Endometrial microvascular endothelial cells (primary cell): ENCODE measurements around the gene LIN7A. TPM values are rescaled to one million over a fixed set of nuclear protein-coding genes. Genes with fewer than 3 reads are reported as not detected.

Source experiments
- in situ Hi-C: cut with HindIII; loops from 2 replicates; pipeline ENCODE4 v1.10.0; 2017; ENCODE audit warnings: low sequenced_read_pairs, low pct_unique_long_range_greater_than_20kb; ENCODE audit errors: inconsistent ontology term
- total RNA-seq: library from RNA; depleted of rRNA; stranded (reverse); fragments of >200 nt; gene quantifications from one replicate; pipeline ENCODE4 v1.2.3, GENCODE V29; 2015; ENCODE audit errors: inconsistent ontology term

The LIN7A gene
- total RNA-seq, 1 donor from 2014 or later, result 0.46 TPM

DNA sequence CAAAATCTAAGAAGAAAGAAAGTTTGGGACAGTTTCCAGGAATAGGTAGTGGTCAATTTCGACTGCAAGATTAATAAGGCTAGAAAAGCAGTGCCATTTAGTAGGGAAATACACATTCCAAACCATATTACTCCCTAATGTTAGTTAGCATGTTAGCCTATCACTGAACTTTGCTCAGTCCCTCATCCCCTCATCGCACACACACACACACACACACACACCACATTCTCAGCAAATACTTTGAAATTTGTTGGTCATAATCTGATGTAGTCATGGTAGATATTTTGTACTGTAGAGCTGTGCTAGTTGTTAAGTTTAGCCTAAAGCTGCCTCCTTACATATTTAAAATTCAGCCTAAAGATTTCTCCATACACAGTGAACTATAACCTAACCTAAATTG lies 157.0 kb downstream of the LIN7A start:
- in situ Hi-C loops, result no loop called here

DNA sequence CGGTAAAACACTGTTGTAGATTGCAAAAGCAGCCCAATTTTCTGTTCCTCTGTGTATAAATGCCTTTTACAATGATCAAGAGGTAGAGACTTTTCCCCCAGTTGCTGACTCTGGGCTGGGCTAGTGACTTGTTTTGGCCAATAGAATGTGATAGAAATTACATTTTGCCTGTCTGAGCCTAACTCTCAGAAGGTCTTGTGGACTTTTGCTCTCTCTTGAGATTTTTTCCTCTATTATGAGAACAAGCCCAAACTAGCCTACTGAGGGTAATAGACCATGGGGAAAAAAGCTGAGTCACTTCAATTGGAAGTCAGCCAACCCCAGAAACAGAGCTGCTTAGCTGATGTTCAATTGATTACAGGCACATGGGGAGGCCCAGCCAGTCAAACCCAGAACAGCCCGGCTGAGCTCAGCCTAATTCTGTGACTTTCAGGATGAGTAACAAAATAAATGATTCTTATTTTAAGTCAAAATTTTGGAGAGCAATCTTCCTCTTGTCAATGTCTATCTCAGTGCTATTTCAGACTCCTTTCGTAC lies 159.7 kb downstream of the LIN7A start:
- in situ Hi-C loops, result no loop called here

DNA sequence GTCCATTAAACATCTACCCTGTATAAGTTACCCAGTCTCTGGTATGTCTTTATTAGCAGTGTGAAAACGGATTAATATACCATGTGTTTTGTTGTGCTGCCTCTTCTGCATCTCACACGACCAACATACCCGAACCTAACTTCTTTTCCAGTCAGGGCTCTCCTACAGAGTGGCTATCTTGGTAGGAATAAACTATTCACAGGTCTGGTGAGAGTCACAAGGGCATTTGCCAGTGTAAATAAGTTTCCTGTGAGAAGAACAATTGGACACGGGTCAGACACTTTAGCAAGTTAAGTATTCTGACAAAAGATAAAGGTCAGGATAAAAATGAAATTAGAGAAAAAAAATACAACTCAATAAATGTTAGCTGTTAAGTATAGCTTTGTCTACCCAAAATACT lies 160.1 kb downstream of the LIN7A start:
- in situ Hi-C loops, result no loop called here

DNA sequence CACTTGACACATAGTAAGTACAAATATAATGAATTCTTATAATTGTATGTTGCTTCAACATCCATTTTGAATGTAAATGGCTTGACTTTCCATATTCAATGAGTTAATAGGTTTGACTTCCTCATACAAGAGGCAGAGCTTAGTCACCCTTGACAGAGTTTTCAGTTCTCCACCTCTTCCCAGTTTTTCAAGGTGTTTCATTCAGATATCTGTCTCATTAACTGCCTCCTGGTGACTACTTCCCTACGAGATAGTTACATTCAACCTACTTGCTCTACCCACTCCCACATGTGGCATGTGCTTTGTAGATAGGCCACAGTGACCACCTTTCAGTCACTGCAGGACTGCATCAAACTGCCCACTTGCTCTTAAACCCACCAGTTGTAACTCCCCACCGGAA lies 161.0 kb downstream of the LIN7A start:
- in situ Hi-C loops, result no loop called here

DNA sequence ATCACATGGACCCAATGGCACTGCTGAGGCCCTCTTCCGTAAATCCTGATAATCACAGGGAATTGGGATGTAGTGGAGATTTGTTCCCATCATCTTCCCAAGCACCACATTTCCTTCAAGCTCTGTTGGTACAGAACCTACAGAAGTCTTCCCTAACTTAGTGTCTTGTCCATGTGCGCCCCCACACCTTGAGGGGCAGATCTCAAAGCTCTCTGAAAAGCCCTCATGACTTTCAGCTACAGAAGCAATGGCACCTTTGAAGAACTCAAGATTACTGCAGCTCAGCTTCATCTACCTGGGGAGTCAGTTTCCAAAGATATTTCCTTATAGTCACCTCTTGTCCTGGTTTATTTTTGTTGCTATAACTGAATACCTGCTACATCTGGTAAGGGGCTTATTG lies 166.8 kb downstream of the LIN7A start:
- in situ Hi-C loops, result no loop called here

DNA sequence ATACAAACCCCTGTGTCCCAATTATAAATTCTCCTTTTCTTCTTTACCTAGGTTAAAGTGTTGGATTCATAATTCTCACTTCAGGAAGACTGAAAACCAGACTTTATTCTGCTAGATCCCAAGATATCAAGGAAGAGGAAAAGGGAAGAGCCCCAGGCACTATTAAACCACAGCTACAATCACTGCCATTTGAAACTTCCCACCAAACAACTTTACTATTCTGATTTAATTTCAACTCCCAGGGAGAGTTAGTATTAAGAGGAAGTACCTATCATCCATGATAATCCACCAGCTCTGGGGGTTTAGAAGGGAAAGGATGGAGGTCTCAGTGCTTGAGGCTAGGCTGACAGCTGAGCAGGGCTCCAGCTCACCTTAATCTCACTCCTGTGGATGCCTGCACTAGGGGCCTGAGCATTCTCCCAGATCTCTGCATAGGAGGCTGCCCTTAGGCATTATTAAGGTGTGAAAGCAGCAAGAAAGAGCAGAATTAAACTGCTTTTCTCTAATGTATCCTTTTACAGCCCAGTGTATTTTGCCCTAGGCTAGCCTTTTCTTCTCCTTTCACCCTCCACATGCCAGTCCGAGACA lies 168.1 kb downstream of the LIN7A start:
- in situ Hi-C loops, result no loop called here

DNA sequence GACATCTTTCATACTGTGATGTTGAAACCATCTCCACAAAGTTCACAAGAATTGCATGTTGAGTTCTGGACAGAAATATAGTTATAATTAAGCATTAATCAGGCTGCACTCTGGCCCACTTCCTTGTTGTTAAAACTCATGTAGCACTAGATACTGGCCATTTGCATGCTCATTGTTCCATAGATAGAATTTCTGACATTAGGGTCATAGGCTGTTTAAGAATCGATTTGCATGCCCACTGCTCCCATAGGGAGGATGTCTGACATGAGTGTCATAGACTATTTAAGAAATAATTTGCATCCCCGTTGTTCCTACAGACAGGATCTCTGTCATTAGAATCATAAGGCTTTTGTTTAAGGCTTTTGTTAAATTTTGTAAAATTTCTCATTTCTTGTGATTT lies 170.8 kb downstream of the LIN7A start:
- in situ Hi-C loops, result no loop called here

DNA sequence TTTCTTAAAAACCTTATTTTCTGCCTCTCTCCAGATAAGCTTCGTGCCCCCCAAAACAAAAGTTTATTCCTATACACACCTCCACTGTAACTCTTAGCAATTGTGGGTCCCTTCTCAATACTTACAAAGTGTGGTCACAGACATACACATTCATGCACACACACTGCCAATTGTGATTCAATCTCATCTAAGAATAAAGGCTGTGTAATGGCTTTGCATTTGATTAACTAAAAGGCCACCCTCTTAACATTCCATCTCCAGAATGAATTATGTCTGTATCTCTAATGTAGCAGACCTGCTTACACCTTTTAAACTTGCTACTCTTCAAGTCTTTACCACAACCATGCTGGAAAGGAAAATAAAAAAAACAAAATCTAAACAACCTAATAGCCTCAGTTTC lies 171.5 kb downstream of the LIN7A start:
- in situ Hi-C loops, result no loop called here

DNA sequence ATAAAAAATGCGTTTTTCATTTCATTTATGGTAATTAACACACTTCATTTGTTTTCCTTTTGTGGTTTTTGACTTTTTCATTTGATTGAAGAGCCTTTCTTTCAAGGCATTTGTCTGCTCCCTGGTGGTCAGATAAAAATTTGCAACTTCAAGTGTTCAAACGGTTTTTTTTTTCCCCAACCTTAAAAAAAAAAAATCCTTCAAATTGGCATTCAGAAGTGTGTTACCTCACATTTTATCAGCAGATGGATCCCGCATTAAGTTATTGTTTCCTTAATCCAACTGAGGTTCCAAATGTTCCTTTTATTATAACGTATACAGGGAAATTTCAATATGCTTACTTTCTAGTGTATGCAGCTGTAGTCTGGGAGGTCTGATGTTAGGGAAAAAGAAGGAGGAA lies 173.9 kb downstream of the LIN7A start:
- in situ Hi-C loops, result no loop called here

DNA sequence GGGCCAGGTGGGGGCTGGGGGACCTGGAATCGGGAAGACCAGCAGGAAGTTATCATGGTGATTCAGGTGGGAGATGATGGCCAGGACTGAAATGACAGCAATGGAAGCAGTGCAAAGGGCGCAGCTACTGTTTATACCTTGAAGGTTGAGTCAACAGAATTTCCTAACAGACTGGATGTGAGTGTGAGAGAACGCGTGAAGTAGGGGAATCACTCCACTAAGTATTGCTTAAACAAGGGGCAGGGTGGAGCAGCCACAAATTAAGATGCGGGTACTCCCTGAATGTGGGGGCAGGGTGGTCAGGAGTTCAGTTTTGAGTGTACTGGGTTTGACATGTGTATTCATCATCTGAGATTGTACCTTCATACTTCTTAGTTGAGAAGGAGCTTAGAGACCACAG lies 175.9 kb downstream of the LIN7A start:
- in situ Hi-C loops, result no loop called here

DNA sequence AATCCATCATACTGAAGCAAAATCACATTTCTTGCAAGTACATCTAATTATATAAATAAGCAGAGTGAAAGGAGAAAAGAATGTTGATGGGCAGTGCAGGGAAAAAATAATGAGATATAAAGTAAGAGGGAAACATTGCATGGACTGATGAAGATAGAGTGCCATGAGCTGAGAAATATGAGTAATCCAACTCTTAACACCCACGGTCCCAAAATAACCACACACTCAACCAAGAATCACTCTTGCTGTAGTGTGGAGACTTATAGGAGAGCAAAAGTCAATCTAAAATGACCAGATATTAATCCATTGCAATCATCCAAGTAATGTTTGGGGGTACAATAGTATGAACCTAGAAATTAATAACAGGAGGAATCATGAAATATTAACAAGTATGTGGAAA lies 180.9 kb downstream of the LIN7A start:
- in situ Hi-C loops, result no loop called here

DNA sequence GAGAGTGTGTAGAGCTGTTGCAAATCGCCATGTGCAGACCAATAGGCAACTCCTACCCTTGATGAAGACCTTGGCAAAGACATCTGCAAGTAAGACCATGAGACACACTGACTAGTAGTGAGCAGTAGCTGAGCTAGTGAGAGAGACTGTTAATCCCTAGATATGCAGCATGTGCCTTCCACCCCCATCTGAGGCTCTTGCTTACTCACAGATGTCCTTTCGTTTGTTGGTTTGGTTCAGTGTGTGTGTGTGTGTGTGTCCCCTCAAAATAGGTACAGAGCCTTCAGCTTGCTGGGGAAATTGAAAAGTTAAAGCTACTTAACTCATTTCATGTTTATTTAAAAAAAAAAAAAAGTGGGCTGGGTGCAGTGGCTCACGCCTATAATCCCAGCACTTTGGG lies 183.5 kb downstream of the LIN7A start:
- in situ Hi-C loops, result no loop called here

DNA sequence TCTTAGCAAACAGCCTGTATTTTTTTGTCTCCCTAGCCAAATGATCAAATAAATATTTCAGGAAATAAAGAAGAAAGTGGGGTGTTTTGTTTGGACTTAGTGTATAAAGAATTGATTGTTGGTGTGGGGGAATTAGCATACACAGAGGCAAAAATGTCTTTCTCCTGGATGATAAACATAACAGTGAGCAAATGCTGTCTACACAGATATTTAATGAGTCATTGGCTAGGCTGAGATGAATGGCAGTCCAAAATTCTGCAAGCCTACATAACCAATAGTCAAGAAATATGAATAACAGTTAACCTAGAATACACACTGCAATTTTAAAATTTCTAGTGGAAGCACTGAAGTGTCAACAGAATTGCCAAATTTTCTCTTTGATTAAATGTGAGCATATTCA lies 185.3 kb downstream of the LIN7A start:
- in situ Hi-C loops, result no loop called here

DNA sequence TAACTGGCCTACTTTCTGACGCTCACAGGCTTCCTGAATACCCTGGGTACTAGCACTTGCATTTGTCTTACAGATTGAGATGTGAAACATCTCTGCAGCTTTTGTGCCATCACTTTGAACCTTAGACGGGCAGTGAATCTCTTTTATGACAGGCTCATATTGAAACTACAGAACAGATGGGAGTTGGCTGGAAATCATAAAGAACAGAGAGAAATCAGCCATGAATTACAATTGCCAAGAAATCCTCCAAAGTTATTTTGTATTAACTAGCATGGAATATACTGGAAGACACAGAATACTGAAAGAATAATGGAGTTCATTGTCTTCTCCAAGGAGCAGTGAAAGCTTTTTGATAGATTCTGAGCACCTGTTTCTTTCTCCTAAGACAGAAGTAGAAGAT lies 188.3 kb downstream of the LIN7A start:
- in situ Hi-C loops, result no loop called here

DNA sequence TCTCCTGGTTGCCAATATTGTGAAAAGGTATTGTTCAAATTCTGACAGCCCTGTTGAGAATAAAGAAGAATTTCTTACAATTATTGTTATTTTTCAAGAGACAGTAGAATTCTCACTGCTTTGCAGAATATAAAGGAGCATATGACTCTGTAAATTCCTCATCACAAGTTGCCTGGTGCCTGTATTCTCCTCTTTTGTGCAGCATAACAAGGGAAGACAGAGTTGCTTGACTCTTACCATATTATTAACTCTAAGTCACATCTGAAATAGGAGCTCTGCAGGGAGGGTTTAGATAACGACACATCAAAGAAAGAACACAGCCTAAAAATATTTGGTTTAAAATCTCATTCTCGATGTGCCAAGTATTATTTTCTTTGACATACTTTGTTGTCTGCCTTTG lies 189.9 kb downstream of the LIN7A start:
- in situ Hi-C loops, result no loop called here

DNA sequence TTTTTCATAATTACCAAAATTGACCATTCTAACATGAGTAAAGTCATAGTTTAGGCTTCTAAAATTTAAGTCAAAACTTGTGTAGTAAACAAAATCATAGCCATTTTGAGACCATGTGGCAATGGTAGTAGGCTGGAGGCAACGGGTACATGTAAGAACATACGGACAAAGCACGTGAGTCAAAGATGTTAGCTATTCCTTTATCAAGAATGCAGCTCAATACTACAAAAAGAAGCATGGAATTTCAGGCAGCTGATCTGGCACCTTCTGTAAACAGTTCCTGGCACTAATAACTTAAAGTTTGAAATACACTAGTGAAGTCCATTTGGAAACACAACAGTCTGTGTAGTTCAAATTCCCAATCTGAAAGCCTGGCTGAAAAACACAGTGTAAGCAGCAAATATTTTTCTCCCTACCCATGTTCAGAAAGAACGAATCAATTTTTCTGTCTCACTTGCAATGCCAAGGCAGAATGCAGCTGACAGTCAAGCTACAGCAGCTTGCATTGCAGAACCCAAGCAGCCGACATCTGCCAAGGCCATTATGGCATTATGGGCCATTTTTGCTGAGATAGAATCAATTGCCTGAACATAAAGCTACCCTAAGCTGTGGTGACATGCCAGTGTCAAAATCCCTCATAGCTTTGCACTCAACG lies 191.8 kb downstream of the LIN7A start:
- in situ Hi-C loops, result no loop called here

Other genes starting within 250 kb of the LIN7A start
- gene MYF6, start 230.3 kb downstream of the LIN7A start, total RNA-seq, result not detected
- gene MYF5, start 221.0 kb downstream of the LIN7A start, total RNA-seq, result not detected
- gene ACSS3, start 140.1 kb upstream of the LIN7A start, total RNA-seq, result 0.65 TPM